GM10248 (cell line): ENCODE measurements around the gene SF1.

ENCODE experiments used
- CTCF ChIA-PET: fragments of 300-600 bp; sonication (Branson Sonifier 250); formaldehyde crosslinking; extraction: SDS; loops from one replicate; lab custom pipeline; 2021; ENCODE audit warnings: antibody characterized with exemption; lab: Yijun Ruan, JAX
- POLR2A ChIA-PET: fragments of 350-650 bp; sonication (Branson Sonifier 250); formaldehyde crosslinking; extraction: SDS; loops from one replicate; lab custom pipeline; 2020; ENCODE audit warnings: antibody characterized with exemption; lab: Yijun Ruan, JAX
- DNase-seq: peaks from one replicate; pipeline ENCODE4 v3.0.0; 2012; ENCODE audit errors: extremely low spot score
- CTCF ChIP-seq: IDR thresholded peaks from 2 replicates; pipeline ENCODE4 v1.5.1; 2012; ENCODE audit warnings: mild to moderate bottlenecking, low read depth; ENCODE audit errors: extremely low read depth, missing control alignments, control extremely low read depth

Gene SF1

GRCh38 chr11:64764753-64765152 is 13.6 kb downstream of the SF1 start:
- CTCF ChIA-PET, result interaction anchor here (1.8 to 2.3 kb wide), 2 partner anchors 10 to 20 kb away, joined by 6 to 8 read pairs; partner anchors contain the start of gene RASGRP2
- POLR2A ChIA-PET, result interaction anchor here (2.0 kb wide), 1 partner anchor 8 kb away, joined by 10 read pairs; no protein-coding TSS in a partner anchor
- TF ChIP-seq CTCF, result no peak
- DNase-seq, result no peak

- TF ChIP-seq CTCF, result no peak
- POLR2A ChIA-PET, result interaction anchor here (1.2 to 2.0 kb wide), 2 partner anchors 8 to 11 kb away, joined by 4 to 10 read pairs; no protein-coding TSS in a partner anchor
- DNase-seq, result peak; percentile 17
- CTCF ChIA-PET, result interaction anchor here (0.8 to 2.3 kb wide), 4 partner anchors 9 to 20 kb away, joined by 3 to 8 read pairs (median 4); partner anchors contain the start of gene RASGRP2
Observed at GRCh38 chr11:64764040-64764611, 14.2 kb downstream of the SF1 start.

GRCh38 chr11:64763526-64764039 is 14.8 kb downstream of the SF1 start:
- ChIA-PET CTCF (interaction anchor here (0.8 to 2.3 kb wide), 4 partner anchors 8 to 19 kb away, joined by 3 to 8 read pairs (median 4); partner anchors contain the start of gene RASGRP2), POLR2A (interaction anchor here (1.2 to 2.0 kb wide), 2 partner anchors 9 to 11 kb away, joined by 4 to 10 read pairs; no protein-coding TSS in a partner anchor)
- TF ChIP-seq CTCF, result no peak
- DNase-seq, result peak; percentile 10

- POLR2A ChIA-PET, result interaction anchor here (0.9 to 2.0 kb wide), 3 partner anchors 10 to 16 kb away, joined by 3 to 10 read pairs (median 4); partner anchors contain the start of gene SF1
- no peak for TF ChIP-seq CTCF
- DNase-seq, result peak; percentile 7
- CTCF ChIA-PET, result interaction anchor here (0.9 to 2.3 kb wide), 6 partner anchors 8 to 19 kb away, joined by 3 to 8 read pairs (median 4); partner anchors contain the start of gene RASGRP2
Observed at GRCh38 chr11:64762674-64763525, 15.4 kb downstream of the SF1 start.

GRCh38 chr11:64762277-64762673 is 16.1 kb downstream of the SF1 start:
- CTCF ChIA-PET, result interaction anchor here (0.9 to 1.0 kb wide), 3 partner anchors 9 to 18 kb away, joined by 3 to 4 read pairs (median 3); partner anchors contain the start of gene RASGRP2
- peak; percentile 20 for DNase-seq

More at GRCh38 chr11:64762277-64762673, 16.1 kb downstream of the SF1 start:
- TF ChIP-seq CTCF, result no peak
- POLR2A ChIA-PET, result interaction anchor here (0.9 kb wide), 1 partner anchor 16 kb away, joined by 3 read pairs; the partner anchor contains the start of gene SF1
